ENCODE data around the gene BNIP1.

Gene BNIP1

DNA sequence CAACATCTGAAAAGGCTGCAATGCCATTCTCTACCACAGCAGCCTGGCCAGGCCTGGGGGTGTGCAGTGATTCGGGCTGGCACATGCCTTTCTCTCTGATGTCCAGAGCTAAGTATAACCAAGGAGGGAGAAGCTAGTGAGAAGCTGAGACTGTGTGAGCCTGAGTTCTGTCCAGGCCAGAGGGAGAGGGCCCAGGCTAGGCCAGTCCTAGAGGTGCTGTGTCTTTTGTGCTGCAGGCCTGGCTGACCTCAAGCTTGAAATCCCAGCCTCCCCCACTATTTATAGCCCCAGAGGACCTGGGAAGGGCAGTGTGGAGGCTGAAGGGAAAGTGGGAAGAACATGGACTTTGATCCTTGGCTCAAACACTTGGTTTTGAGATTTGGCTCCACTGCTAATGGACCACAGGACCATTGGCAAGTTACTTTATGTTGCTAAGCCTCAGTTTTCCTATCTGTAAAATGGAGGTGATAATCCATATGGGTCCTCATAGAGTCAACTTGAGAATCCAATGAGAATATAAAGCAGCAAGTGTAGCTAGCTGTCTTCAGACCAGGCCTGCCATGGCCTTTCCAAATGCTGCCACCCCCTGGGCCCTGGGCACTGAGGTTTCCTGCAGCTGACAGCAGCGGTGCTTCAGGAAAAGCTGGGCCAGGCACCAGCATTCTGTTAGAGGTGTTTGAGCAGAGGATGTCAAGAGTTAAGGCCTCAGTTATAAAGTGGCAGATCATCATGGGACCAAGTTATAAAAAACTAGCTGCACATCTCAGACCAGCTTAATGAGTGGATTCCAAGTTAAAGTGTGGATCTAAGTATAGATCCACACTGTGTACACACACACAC lies 21.1 kb downstream of the BNIP1 start:
- DNase-seq, result no peak

DNA sequence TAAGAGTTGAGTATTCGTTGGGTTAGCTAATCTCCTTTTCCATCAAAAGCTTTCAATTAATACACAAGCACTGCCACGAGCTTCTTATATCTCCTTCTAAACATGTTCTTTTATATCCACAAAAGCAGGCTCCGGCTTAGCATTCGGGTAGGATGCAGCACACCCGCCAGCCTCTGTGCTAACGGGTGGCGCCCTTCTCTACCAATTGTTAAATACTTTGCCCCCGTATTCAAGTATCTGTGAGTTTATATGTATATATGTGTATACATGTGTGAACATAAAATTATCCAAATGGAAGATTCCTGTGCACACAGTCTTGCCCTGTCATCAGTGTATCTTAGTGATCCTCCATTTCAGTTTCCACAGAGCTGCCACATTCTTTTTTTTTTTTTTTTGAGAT lies 27.8 kb downstream of the BNIP1 start:
- DNase-seq, result no peak

DNA sequence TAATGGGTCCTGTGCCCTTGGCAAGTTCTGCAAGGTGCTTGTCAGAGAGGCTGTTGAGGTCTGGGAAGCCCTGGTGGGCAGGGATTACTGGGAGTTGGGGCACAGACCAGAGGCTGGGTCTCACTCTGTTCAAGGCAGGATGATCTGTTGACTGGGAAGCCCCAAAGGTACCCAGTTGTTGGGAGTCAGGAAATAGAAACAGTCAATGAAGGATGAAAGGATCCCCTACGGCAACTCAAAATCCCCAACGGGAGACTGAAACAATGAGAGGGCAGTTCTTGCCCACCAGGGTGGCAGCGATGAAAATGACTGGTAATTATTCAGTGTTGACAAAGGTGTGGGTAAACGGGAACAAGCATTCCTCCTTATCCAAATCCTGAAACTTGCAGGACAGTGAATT lies 31.2 kb downstream of the BNIP1 start:
- no peak for DNase-seq

DNA sequence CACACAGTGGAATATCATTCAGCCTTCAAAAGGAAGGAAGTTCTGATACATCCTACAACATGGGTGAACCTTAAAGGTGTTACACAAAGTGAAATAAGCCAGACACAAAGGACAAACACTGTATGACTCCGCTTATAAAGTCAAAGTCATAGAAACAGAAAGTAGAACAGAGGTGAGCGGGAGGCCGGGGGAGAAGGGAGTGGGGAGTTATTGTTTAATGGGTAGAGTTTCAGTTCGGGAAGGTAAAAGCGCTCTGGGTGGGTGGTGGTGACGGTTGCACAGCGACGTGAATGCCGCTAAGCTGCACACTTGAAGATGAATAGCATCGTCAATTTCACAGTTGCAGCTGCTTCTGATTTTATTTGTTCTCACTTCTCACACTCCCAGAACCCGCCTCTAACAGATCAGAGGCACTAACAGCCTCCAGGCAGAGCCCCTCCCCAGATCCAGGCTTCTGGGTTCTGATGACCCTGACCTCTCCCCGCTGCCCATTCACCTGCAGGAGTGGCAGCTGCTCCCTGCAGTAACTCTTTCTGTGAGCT lies 34.1 kb downstream of the BNIP1 start:
- no peak for DNase-seq

DNA sequence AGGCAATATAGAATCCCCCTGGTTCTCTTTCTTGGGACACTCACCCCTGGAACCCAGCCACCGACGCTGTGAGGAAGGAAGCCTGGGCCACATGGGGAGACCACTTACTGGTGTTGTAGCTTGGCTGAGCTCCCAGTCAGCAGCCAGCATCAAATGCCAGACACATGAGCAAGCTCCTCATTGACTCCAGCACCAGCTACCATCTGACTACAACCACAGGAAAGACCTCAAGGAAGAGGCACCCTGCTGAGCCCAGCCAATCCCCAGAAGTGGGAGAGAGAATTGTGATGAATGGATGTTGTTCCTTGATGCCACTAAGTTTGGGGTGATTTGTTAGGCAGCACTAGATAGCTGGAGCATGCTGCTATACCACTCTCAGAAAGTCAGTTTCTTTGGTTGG lies 36.0 kb downstream of the BNIP1 start:
- DNase-seq, result no peak

DNA sequence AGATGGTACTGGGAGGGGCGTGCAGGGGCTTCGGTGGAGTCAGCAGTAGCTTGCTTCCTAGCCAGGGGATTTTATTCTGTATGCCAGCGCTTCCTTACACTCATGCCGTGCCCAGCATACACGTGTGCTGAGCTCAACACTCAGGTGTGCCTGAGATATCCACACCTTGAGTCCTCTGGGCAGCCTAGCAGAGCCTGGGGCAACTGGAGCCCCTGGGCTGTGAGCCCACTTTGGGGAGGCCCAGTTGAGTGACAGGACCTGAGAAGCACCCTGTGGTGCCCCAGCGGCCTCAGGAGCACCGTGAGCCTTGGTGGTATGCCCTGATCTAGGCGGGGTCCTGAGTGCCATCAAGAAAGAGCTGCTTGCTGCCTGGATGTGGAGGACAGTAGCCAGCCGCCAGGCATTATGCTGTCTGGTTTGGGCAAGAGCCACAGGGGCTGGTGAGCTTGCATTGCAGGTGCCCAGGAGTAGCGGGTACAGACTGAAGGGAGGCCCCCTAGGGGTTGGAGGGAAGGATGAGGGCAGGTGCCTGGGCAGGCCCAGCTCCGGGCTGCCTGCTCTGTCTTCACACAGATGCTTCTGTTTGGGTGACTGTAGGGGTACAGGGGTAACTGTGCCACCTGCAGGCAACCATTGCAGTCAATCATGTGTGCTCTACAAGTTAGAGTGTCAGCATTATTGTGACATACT lies 42.9 kb downstream of the BNIP1 start:
- DNase-seq, result no peak

DNA sequence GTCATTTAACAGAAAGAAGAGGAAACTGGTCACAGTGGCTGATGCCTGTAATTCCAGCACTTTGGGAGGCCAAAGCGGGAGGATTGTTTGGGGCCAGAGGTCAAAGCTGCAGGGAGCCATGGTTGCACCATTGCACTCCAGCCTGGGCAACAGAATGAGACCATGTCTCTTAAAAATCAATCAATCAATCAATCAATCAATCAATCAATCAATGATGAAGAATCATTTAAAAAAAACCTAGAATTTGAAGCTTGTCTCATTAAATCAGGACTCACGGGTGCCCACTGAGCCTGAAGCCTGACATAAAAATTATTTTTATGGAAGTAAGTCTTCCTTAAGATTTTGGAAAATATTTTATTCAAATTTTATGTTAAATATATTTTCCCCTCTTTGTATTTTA lies 43.9 kb downstream of the BNIP1 start:
- no peak for DNase-seq

DNA sequence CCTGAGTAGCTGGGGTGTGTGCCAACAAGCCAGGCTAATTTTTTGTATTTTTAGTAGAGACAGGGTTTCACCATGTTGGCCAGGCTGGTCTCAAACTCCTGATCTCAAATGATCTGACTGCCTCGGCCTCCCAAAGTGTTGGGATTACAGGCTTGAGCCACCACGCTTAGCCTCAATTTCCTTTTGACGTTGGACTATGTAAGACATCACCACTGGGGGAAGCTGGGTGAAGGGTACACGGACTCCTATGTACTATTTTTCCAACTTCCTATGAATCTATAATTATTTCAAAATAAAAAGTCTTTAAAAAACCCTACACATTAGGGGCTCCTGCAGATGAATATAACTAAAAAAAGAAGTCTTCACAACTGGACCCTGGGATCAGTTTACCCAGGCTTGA lies 46.7 kb downstream of the BNIP1 start:
- no peak for DNase-seq

DNA sequence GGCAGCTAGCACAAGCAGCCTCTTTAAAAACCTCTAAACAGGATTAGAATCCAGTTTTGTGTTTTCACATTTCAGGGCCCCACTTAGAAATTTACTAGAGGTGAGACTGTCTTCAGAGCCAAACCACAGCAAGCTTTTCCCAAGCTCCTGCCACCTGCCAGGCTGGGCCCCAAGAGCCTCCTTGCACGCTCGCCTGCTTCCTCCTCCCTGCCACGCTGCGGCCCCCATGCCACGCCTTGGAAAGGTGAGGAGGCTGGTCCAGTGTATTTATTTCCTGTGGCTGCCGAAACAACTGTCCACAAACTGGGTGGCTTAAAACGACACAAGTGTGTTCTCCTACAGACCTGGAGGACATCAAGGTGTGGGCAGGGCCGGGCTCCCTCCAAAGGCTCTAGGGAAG lies 47.2 kb downstream of the BNIP1 start:
- DNase-seq, result no peak

DNA sequence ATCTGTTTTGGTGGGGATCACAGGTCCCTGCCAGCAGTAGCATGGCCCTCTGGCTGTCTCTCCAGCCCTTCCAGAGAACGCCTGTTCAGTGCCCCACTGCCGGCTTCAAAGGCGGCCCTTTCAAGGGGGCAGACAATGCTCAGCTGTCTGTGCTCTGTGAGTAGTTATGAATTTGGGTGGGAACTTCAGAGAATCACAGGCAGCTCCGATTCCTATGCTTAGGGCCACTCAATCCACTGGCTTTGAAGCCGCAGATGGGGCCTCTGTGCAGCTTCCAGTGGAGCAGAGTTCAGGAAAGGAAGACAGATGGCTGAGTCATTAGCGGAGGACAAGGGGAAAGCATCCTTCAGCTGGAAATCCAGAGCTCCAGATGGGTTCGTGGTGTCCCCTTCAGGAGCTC lies 48.2 kb downstream of the BNIP1 start:
- no peak for DNase-seq

DNA sequence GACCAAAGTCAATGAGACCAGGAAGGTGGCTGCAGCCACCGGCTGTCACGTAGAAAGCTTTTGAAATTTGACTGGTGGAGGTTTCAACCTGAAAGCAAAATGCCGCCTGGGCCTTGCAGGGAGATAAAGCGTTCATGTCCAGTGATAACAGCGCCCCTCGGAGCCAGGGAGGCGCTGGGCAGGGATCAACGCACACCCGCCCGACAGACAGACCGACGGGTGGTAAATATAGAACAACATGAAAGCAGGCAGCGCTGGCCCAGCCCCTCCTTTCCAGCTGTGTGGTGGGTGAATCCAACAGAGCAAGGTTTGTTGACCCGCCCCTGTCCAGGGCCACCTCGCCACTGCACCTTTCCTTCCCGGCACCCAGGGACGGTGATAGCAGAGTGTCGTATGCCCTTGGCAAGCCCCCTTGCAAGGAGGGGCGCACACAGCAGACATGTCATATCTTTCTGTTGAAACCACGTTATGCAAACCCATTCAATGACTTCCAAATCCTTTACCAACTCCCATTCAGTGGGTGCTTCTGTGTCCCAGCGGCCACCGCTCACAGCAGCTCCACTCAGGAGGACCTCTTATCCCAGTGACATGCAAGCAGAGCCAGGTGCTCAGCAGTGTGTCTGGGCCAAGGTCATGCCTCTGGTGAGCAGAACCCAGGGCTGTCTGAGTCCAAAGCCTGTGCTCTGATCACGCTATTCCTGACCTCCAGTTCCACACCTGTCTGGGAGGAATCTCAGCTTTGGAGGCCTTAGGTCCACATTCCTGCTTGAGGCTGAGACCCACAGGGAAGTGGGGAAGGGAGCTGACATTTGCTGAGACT lies 52.0 kb downstream of the BNIP1 start:
- DNase-seq, result no peak

DNA sequence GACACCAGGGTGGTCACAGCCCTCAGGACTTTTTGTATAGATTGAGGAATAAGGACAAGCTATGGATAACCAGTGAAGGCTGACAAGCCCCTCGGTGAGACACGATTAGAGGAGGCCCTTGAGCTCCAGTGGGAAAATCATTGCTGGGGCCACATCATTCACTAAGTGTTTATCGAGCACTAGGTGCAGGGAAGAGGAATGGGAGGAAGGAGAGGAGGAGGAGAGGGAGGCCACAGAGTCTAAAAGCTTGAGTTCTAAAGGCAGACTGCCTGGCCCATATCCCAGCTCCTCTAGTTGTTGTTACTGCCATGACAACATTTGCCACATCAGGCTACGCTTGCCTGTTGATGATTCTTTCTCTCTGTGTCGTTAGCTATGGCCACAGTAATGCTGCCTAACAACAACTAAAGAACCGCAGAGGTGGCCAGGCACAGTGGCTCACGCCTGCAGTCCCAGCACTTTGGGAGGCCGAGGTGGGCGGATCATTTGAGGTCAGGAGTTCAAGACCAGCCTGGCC lies 53.1 kb downstream of the BNIP1 start:
- no peak for DNase-seq

DNA sequence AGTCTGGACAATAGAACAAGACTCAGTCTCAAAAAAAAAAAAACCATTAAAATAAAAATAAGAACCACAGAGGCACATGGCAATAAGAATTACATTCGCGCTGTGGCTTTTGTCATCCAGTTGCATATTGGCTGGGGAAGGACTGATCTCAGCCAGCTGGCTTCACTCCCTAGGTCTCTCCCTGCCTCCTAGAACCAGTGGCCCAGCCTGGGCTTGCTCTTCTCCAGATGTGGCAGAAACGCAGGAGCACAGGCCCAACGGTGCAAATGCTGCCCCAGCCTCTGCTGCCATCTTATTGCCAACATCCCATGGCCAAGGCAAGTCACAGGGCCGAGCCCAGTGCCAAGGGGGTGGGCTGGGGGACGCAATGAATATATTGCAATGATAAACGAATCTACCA lies 53.7 kb downstream of the BNIP1 start:
- DNase-seq, result no peak

DNA sequence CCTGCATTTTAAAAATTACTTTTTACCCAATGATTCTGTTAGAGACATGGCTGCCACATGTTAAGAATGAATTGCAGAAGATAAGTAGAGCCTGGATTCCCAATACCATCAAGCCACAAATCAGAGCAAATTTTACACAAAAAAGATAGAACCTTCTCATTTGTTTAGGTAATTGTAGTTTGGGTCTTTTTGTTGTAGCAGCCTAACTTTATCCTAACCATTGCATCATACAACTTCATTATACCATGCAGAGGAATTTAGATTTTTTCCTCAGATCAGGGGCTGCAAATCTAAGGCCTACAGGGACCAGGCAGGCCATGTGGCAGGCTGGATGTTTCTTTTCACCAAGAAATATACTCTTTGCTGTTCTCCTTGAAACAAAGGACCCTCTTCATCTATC lies 56.0 kb downstream of the BNIP1 start:
- DNase-seq, result no peak

DNA sequence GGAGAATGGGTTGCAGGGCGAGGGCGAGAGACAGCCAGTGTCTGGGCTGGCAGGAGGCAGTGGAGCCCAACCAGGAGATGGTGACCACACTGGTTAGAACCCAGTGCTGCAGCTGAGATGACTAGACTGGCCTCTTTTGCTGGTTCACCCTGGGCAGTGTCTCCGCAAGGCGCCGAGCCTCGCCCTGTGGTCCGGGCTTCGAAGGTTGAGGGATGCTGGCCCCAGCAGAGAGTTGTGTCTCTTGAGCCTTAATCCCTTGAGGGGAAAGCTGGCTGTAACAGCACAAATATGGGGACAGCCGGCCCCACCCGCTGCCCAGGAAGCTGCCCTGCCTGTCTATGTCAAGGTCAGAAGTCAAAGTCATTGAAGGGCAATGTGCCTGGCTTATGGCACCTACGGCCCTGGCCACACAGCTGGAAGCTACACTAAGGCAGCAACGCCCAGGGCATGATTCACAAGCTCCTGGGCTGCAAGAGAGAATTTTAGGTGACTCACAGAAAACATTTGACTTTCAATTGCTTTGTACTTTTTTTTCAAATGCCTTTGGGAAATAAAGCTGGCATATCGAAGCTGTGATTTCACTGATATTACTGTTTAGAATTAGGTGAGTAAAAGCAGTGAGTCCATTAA lies 57.4 kb downstream of the BNIP1 start:
- no peak for DNase-seq

DNA sequence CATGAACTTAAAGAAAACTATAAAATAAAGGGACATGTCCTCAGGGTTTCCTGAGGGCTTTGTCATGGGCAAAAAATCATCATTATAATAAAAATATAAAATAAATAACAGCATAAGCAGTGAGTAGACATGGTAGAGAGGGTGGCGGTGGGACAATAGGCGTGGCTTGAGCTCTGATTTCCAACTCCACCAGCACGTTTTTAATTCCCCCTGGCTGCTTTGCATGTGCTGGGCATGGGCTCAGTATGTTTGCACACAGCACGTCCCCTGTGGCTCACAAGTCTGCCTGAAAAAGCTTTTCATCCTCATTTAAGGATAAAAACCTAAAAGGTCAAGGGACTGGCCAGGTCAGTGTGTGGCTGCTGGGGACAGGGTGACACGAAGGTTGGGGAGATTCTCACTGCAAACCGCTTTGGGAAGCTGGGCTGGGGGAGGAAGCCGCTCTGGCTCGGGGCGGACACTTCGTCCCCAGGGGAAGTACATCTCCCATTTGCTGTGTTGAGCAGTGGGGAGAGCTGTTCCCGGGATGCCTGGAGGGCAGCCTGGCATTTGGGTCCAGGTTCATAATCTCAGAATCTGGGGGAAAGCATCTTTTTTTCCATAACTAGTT lies 58.0 kb downstream of the BNIP1 start:
- no peak for DNase-seq

DNA sequence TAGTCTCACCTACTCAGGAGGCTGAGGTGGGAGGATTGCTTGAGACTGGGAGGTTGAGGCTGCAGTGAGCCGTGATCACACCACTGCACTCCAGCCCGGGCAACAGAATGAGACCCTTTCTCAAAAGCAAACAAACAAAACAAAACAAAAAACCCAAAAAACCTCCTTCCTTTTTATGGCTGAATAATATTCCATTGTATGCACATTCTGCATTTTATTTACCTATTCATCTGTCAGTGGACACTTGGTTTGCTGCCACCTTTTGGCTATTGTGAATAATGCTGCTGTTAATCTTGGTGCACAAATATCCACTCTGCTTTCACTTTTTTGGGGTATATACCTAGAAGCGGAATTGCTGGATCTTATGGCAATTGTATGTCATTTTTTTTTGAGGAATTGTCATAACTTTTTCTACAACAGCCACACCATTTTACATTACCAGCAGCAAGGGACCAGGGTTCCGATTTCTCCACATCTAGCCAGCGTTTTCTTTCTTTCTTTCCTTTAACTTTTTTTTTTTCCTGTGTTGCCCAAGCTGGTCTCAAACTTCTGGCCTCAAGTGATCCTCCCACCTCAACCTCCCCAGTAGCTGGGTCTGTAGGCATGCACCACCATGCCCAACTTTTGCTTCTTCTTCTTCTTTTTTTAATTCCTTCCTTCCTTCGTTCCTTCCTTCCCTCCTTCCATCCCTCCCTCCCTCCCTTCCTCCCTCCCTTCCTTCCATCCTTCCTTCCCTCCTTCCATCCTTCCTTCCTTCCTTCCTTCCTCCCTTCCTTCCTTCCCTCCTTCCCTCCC lies 60.1 kb downstream of the BNIP1 start:
- DNase-seq, result no peak

DNA sequence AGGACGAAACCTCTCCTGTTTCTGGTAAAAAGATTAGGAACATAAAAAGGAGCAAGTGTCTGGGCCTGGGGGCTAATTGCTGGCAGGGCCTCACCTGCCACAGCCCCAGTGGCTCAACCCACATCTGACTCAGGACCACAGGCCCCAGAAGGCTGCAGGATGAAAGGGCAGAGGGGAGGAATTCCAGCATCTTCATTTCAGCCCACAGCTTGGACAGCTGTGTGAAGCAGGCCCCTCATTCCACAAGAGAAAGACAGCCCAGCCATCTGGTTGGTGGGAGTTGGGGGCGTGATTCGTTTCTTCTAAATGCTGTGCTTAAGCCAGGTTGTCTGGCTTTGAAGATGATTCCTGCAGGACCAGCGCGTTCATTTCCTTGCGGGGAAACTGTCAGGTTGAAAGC lies 61.6 kb downstream of the BNIP1 start:
- DNase-seq, result no peak

DNA sequence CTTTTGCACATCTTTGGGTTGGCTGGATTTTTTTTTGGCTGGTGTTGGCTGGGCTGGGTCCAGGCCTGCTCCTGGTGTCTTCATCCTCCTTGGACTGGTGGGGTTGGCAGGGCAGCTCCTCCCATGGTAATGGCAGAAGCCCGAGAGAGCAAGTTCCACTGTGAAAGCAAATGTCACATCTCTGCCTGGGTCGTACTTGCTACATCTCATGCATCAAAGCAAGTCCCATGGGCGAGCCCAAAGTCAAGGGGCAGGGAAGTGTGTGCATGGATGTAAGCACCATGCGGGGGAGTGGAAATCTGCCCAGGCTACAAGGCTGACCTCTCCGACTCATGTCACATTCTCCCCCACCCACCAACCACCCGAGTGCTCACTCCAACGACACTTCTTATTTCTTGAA lies 64.0 kb downstream of the BNIP1 start:
- no peak for DNase-seq

DNA sequence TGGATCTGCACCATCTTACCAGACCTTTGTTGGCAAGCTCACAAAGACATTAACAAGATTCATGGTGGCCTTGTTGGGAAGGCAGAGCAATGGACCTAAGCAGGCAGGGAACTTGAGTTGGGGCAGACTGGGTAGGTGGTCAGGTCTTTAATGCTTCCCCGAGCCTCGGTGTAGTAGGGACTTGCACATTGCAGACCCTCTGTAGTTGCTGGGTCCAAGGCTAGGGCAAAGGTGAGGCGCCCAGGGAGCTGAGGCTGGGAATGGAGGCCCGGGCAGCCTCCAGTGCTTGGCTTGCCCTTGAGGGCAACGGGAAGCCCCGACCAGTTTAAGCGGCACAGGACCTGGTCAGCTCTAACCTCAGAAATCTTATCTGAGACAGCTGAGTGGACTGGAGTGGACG lies 66.5 kb downstream of the BNIP1 start:
- DNase-seq, result no peak

DNA sequence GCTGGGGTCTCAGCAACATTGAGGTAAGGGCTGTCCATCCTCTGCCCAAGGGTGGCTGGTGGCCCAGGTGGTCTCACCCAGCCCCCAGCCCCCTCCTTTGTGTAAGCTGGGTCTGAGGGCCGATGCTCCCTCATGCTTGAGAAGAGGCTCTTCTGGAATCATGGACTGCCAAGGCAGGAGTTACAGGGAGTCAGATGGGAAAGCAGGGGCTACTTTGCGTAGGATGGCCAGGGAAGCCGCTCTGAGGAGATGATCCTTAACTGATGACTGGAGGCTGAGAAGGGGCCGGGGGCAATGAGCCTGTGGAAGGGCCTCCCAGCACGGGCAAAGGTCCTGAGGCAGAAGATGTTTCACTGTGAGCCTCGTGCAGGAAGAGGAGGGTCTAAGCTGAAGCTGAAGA lies 67.0 kb downstream of the BNIP1 start:
- DNase-seq, result no peak
